Tongue (tissue), 2 donors: ENCODE results near the gene ZDHHC20. TPM values are rescaled to one million over a fixed set of nuclear protein-coding genes. Genes with fewer than 3 reads are reported as not detected.
"Not testable (repeated sequence)": the region's sequence is repeated elsewhere in the genome, so short reads cannot be mapped to it uniquely, and the experiment has no call there.

Experiments used
- DNase-seq: peaks from one replicate; pipeline ENCODE4 v3.0.0-alpha.2; 2015
- total RNA-seq: library from RNA; depleted of rRNA; stranded (reverse); fragments of >200 nt; gene quantifications from one replicate; pipeline ENCODE4 v1.2.3, GENCODE V29; 2014

The ZDHHC20 gene
- total RNA-seq, 1 donor from 2014 or later, result 87.8 TPM

GRCh38 chr13:21435231-21435630, 23.9 kb downstream of the ZDHHC20 start:
- no peak for DNase-seq

GRCh38 chr13:21434588-21434987, 24.5 kb downstream of the ZDHHC20 start:
- no peak for DNase-seq

- no peak for DNase-seq
Observed at GRCh38 chr13:21429211-21429610, 29.9 kb downstream of the ZDHHC20 start.

- no peak for DNase-seq
Observed at GRCh38 chr13:21427741-21428140, 31.4 kb downstream of the ZDHHC20 start.

- no peak for DNase-seq
Observed at GRCh38 chr13:21426238-21426637, 32.9 kb downstream of the ZDHHC20 start.

GRCh38 chr13:21420706-21421105, 38.4 kb downstream of the ZDHHC20 start:
- DNase-seq, result no peak

GRCh38 chr13:21413013-21413412, 46.1 kb downstream of the ZDHHC20 start:
- DNase-seq, result no peak

GRCh38 chr13:21410453-21410852, 48.6 kb downstream of the ZDHHC20 start:
- DNase-seq, result not testable (repeated sequence)

GRCh38 chr13:21405309-21405708, 53.8 kb downstream of the ZDHHC20 start:
- no peak for DNase-seq

- DNase-seq, result no peak
Observed at GRCh38 chr13:21402586-21403307, 56.4 kb downstream of the ZDHHC20 start.

- DNase-seq, result no peak
Observed at GRCh38 chr13:21399741-21400140, 59.4 kb downstream of the ZDHHC20 start.

- DNase-seq, result no peak
Observed at GRCh38 chr13:21395953-21396352, 63.1 kb downstream of the ZDHHC20 start.

GRCh38 chr13:21389124-21389523, 70.0 kb downstream of the ZDHHC20 start:
- DNase-seq, result no peak

- no peak for DNase-seq
Observed at GRCh38 chr13:21385710-21386109, 73.4 kb downstream of the ZDHHC20 start.

GRCh38 chr13:21383090-21383489, 76.0 kb downstream of the ZDHHC20 start:
- DNase-seq, result no peak

GRCh38 chr13:21376998-21377985, 81.8 kb downstream of the ZDHHC20 start:
- DNase-seq, result peak; percentile 14

- DNase-seq, result no peak
Observed at GRCh38 chr13:21372530-21372929, 86.6 kb downstream of the ZDHHC20 start.

- peak; percentile 6 for DNase-seq
Observed at GRCh38 chr13:21371011-21371410, 88.1 kb downstream of the ZDHHC20 start.

- DNase-seq, result no peak
Observed at GRCh38 chr13:21365574-21365973, 93.5 kb downstream of the ZDHHC20 start.

GRCh38 chr13:21364916-21365315, 94.2 kb downstream of the ZDHHC20 start:
- no peak for DNase-seq

- DNase-seq, result no peak
Observed at GRCh38 chr13:21364357-21364756, 94.7 kb downstream of the ZDHHC20 start.

- DNase-seq, result no peak
Observed at GRCh38 chr13:21362741-21363140, 96.4 kb downstream of the ZDHHC20 start.

GRCh38 chr13:21361706-21362105, 97.4 kb downstream of the ZDHHC20 start:
- DNase-seq, result no peak
